DOHH2 (cell line): ENCODE data around the gene ELAVL3.

Source experiments
- H3F3A ChIP-seq: fragments of 200-600 bp; sonication (generic), shearing (Covaris generic); 2 replicates; pipeline ENCODE4 v1.6.0; 2016; ENCODE audit warnings: antibody characterized with exemption, mild to moderate bottlenecking; ENCODE audit not compliant: control insufficient read depth, insufficient read depth
- H3K27ac ChIP-seq: fragments of 200-600 bp; sonication (generic); 2 replicates; pipeline ENCODE4 v1.5.1; 2014; ENCODE audit warnings: low read depth, mild to moderate bottlenecking, low read length, moderate library complexity
- H3K27me3 ChIP-seq: fragments of 200-600 bp; sonication (generic); 2 replicates; pipeline ENCODE4 v1.6.1; 2014; ENCODE audit warnings: mild to moderate bottlenecking, low read length, mixed read lengths; ENCODE audit not compliant: control insufficient read depth
- H3K36me3 ChIP-seq: fragments of 200-600 bp; sonication (generic); 2 replicates; pipeline ENCODE4 v1.6.1; 2014; ENCODE audit warnings: mild to moderate bottlenecking, low read length, moderate library complexity, mixed read lengths; ENCODE audit not compliant: control insufficient read depth
- H3K4me1 ChIP-seq: fragments of 200-600 bp; sonication (generic); 2 replicates; pipeline ENCODE4 v1.6.1; 2014; ENCODE audit warnings: mild to moderate bottlenecking, low read length, mixed read lengths; ENCODE audit not compliant: control insufficient read depth
- H3K4me2 ChIP-seq: fragments of 200-600 bp; sonication (generic); 2 replicates; pipeline ENCODE4 v1.6.0; 2014; ENCODE audit warnings: mild to moderate bottlenecking, low read length, moderate library complexity
- H3K4me3 ChIP-seq: fragments of 200-600 bp; sonication (generic); 2 replicates; pipeline ENCODE4 v1.5.1; 2014; ENCODE audit warnings: mild to moderate bottlenecking, low read length, mixed read lengths
- H3K79me2 ChIP-seq: fragments of 200-600 bp; sonication (generic); 2 replicates; pipeline ENCODE4 v1.6.1; 2014; ENCODE audit warnings: mild to moderate bottlenecking, low read length, mixed read lengths; ENCODE audit not compliant: control insufficient read depth
- H3K9me2 ChIP-seq: fragments of 200-600 bp; sonication (generic); replicated peaks from 2 replicates; pipeline ENCODE4 v1.6.1; 2014; ENCODE audit warnings: mild to moderate bottlenecking, low read length, mixed read lengths; ENCODE audit not compliant: control insufficient read depth
- H3K9me3 ChIP-seq: fragments of 200-600 bp; sonication (generic); 2 replicates; pipeline ENCODE4 v1.6.1; 2014; ENCODE audit warnings: antibody characterized with exemption, low read length, mixed read lengths; ENCODE audit not compliant: control insufficient read depth, insufficient read depth
- H4K20me1 ChIP-seq: fragments of 200-600 bp; sonication (generic); 2 replicates; pipeline ENCODE4 v1.6.0; 2014; ENCODE audit warnings: low read depth, mild to moderate bottlenecking, antibody characterized with exemption, low read length, moderate library complexity; ENCODE audit not compliant: control insufficient read depth, insufficient read depth
- CTCF ChIP-seq: fragments of 200-600 bp; sonication (generic); IDR thresholded peaks from one replicate; pipeline ENCODE4 v1.5.1; 2014; ENCODE audit warnings: antibody characterized with exemption, mild to moderate bottlenecking, low read depth, low read length; ENCODE audit not compliant: poor library complexity, severe bottlenecking
- EZH2phosphoT487 ChIP-seq: fragments of 200-600 bp; sonication (generic); IDR thresholded peaks from 2 replicates; pipeline ENCODE4 v1.6.1; 2017; ENCODE audit warnings: borderline replicate concordance, mild to moderate bottlenecking, antibody characterized with exemption, low read length, moderate library complexity, mixed read lengths

Gene ELAVL3

GRCh38 chr19:11495885-11496284 is 15.0 kb upstream of the ELAVL3 start:
- Histone ChIP-seq H3K27ac (no peak overlapping the region), H3K9me2 (no peaks in the 10 kb centered on the region), H3K27me3 (no peaks in the 10 kb centered on the region), H3K4me1 (no peaks in the 10 kb centered on the region), H3K4me2 (no peak overlapping the region), H3K4me3 (no peak overlapping the region), H3K9me3 (no peaks in the 10 kb centered on the region), H3K36me3 (peaks cover 20% of the 10 kb centered on the region), H4K20me1 (no peaks in the 10 kb centered on the region), H3K79me2 (no peaks in the 10 kb centered on the region), H3F3A (no peaks in the 10 kb centered on the region)
- no peak for TF ChIP-seq CTCF
- TF ChIP-seq EZH2phosphoT487: no peak

- peaks cover 23% of the 10 kb centered on the region for H3K36me3 ChIP-seq
- no peaks in the 10 kb centered on the region for H3K9me3 ChIP-seq
- H4K20me1 ChIP-seq: no peaks in the 10 kb centered on the region
- H3K27me3 ChIP-seq: no peaks in the 10 kb centered on the region
- no peak overlapping the region for H3K4me3 ChIP-seq
- H3K4me1 ChIP-seq: no peaks in the 10 kb centered on the region
- no peak overlapping the region for H3K27ac ChIP-seq
- no peaks in the 10 kb centered on the region for H3K9me2 ChIP-seq
- TF ChIP-seq EZH2phosphoT487 (no peak), CTCF (no peak)
- no peaks in the 10 kb centered on the region for H3K79me2 ChIP-seq
- H3F3A ChIP-seq: no peaks in the 10 kb centered on the region
- no peak overlapping the region for H3K4me2 ChIP-seq
These were observed 14.6 kb upstream of the ELAVL3 start for GRCh38 chr19:11495481-11495880.

- Histone ChIP-seq H3K27me3 (no peaks in the 10 kb centered on the region), H3K4me2 (no peak overlapping the region), H3K9me2 (no peaks in the 10 kb centered on the region), H3F3A (no peaks in the 10 kb centered on the region), H3K36me3 (peaks cover 23% of the 10 kb centered on the region), H4K20me1 (no peaks in the 10 kb centered on the region), H3K27ac (no peak overlapping the region), H3K79me2 (no peaks in the 10 kb centered on the region), H3K4me1 (no peaks in the 10 kb centered on the region), H3K4me3 (no peak overlapping the region), H3K9me3 (no peaks in the 10 kb centered on the region)
- TF ChIP-seq EZH2phosphoT487 (no peak), CTCF (no peak)
These were observed 13.9 kb upstream of the ELAVL3 start for GRCh38 chr19:11494634-11495285.
